DMS 273 (cell line): ENCODE data around the gene LTBP4.
A peak's percentile ranks its signal among the peaks of the same experiment; 100 is the strongest.

Experiments used
- DNase-seq: peaks from one replicate; lab custom pipeline; 2025; ENCODE audit not compliant: unreplicated experiment; lab: John Stamatoyannopoulos, UW

Gene LTBP4

DNA sequence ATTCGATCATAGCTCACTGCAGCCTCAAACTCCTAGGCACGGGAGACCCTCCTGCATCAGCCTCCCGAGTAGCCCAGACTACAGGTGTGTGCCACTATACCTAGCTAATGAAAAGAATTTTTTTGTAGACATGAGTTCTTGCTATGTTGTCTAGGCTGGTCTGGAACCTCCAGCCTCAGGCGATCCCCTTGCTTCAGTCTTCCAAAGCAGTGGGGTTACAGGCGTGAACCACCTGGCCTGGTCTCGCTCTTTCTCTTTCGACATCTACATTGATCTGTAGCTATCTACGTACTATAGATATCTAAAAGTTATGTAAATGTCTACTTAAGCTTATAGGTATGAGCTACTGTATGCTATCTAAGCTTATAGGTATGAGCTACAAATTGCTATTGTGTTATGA lies 56.9 kb downstream of the LTBP4 start:
- DNase-seq, result no peak

DNA sequence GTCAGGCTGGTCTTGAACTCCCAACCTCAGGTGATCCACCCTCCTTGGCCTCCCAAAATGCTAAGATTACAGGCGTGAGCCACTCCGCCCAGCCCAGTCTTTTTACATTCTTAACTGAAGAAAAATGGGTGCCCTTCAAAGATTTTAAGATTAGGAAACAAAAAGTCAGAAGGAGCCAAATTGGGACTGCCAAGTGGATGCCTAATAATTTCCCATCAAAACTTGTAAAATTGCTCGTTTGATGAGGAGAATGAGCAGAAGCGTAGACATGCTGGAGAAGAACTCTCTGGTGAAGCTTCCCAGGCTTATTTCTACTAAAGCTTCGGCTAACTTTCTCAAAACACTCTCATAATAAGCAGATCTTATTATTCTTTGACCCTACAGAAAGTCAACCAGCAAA lies 57.9 kb downstream of the LTBP4 start:
- DNase-seq, result no peak

GRCh38 chr19:40659566-40659965 lies 58.4 kb downstream of the LTBP4 start:
- DNase-seq, result no peak

DNA sequence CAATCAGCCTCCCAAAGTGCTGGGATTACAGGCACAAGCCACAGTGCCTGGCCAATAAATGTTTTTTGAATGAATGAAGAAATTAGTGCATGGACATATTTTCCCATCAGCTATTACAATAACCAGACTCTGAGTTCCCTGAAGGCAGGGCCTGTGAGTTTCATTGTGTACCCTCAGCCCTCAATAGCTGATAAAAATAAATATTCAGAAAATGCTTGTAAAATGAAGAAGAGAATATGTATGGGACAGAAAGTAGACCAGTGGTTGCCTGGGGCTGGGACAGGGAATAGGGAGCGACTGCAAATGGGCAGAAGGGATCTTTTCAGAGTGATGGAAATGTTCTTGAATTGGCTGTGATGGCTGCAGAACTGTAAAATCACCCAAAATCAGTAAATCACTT lies 60.4 kb downstream of the LTBP4 start:
- no peak for DNase-seq

- peak; percentile 95 for DNase-seq
Observed at GRCh38 chr19:40662925-40663694, 61.9 kb downstream of the LTBP4 start.

DNA sequence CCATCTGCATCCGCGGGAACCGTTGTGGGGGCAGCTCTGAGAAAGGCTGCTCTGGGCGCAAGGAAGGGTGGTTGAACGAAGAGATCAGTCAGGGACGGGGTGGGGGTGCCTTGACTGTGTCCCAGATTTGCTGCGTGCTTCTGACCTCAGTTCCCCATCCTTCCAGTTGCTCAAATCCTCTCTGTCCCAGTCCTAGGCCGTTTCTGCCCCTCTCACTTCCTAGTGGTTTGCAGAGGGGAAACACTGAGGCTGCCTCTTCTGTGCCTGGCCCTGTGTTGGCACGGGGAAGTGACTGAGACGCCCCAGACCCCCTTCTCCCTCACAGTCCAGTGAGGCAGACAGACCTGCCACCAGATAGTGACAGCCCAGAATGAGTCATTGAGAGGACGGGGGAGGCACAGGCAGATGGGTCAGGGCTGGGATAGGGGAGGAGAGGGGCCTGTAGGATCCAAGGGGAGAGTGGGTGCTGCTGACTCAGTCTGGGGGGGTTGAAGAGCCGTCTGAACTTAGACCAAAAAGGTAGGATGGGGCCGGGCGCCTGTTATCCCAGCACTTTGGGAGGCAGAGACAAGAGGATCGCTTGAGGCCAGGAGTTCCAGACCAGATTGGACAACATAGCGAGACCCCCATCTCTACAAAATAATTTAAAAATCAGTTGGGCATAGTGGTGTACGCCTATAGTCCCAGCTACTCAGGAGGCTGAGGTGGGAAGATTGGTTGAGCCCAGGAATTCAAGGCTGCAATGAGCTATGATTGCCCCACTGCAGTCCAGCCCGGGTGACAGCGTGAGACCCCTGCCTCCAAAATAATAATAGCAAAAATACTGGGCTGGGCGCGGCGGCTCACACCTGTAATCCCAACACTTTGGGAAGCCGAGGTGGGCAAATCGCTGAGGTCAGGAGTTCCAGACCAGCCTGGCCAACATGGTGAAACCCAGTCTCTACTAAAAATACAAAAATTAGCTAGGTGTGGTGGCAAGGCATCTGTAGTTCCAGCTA lies 62.8 kb downstream of the LTBP4 start:
- peak; percentile 58 for DNase-seq

- peak; percentile 25 for DNase-seq
Observed at GRCh38 chr19:40666803-40667438, 65.8 kb downstream of the LTBP4 start.

DNA sequence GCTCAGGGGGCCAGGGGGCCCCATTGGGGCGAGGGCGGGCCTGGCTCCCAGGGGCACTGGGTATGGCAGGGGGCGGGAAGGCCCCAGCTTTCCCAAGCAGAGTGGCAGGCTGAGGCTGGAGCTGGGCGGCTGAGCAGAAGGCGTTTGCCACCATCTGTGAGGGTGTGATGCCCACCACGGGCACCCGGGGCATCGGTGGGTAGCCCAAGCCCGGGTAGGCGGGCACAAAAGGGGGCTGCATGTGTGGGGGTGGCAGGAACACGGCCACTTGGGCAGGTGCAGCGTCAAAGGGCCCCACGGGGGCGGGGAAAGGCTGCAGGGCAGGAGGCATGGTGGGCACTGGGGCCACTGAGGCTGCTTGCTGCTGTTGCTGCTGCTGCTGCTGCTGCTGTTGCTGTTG lies 66.4 kb downstream of the LTBP4 start:
- no peak for DNase-seq

GRCh38 chr19:40668991-40669614 lies 67.9 kb downstream of the LTBP4 start:
- no peak for DNase-seq

DNA sequence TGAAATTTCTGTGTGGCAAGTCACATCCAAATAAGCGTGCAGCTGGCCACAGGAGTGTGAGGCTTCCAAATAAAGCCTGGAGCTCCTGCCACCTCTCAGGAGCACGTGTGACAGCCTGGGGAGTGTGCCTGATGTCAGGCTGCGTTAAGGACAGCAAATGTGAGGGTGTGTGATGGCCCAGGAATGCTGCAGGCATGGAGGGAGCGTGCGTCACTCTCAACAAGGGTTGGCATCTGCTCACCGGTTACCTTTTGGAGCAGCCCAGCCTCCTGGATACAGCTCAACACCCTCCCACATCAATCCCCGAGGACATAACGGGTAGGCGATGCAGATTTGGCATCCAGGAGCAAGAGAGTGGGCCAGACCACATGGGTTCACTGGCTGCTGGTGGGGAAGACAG lies 70.2 kb downstream of the LTBP4 start:
- no peak for DNase-seq

DNA sequence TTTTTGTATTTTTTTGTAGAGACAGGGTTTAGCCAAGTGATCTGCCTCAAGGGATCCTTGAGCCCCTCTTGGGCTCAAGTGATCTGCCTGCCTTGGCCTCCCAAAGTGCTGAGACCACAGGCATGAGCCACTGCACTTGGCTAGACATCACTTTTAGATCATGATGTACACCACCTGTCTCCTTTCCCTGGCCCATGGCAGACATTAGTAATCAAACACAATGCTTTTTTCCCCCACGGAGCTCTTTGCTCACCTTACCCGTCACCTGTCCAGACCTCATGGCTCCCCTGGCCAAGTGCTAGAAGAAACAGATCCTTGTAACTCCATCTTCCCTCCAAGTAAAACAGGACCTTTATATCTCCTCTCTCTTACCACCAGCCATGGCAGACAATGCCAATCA lies 70.9 kb downstream of the LTBP4 start:
- no peak for DNase-seq

DNA sequence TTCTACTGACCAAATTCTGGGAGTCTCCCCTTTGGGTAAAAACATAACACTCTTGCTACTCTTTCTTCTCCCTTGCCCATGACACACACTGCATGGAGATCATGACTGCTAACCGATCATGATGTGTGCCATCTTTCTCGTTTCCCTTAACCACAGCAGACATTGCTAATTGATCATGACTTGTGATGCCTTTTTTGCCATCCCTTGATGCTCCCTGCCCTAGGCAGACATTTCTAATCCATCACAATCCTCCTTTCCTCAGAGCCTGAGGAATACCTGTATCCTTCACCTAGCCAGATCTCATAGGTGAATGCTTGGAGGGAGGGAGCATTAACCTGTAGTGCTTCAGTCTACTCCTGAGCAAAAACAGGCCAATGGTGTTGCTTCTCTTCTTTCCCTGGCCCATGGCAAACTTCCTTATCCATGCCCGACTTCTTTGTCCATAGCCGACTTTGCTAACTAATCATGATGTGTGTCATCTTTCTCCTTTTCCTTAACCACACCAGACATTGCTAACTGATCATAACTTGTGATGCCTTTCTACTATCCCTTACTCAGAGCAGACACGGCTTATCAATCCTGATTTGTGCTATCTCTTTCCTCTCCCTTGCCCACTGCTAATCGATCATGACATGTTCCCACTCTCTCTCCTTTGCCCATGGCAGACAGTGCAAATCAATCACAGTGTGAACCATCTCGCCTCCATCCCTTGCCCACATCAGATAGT lies 71.6 kb downstream of the LTBP4 start:
- no peak for DNase-seq

- DNase-seq, result no peak
Observed at GRCh38 chr19:40673397-40673796, 72.2 kb downstream of the LTBP4 start.

DNA sequence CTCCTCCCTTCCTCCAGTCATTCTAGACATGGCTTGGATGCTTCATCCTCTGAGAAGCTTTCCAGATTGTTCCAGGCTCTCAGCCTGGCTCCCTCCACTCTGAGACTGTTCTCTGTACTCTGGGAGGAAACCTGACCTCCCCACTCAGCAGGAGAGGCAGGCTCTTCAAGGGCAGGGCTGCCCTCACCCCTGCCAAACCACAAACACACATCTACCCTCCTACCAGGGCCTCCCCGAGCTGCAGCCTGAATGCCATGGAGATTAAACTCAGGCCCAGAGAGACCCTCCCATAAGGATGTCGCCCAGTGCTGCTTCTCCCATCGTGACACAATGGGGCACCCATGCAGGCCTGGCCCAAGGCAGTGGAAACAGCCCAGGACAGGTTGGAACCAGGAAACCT lies 73.1 kb downstream of the LTBP4 start:
- DNase-seq, result no peak

DNA sequence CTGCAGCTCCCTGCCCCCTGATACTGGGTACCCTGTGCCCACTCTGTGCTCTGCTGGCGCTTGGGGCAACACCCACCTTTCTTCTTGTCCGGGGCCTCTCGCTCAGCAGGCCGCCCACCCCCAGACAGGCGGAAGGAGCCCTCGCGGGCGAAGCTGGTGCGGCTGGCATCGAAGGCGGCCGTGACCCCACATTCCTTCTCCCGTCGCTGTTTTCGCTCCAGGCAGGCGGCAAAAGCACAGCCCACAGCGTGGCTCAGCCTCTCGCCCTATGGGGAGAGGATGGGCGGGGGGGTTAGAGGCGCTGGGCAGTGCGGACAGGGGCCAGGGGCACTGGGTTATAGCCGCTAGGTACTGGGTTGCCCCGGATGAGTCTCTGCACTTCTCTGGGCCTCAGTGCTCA lies 76.0 kb downstream of the LTBP4 start:
- DNase-seq, result no peak
